Skeletal muscle tissue (tissue), 4 donors: ENCODE data around the gene POLR2J2. TPM values are rescaled to one million over a fixed set of nuclear protein-coding genes. Genes with fewer than 3 reads are reported as not detected.
A peak's percentile ranks its signal among the peaks of the same experiment; 100 is the strongest.
"Not testable (repeated sequence)": the region's sequence is repeated elsewhere in the genome, so short reads cannot be mapped to it uniquely, and the experiment has no call there.

ENCODE experiments used
- H3K27ac ChIP-seq: one replicate; pipeline ENCODE4 v1.7.0; 2013; ENCODE audit warnings: mild to moderate bottlenecking, low read depth, low read length, inconsistent platforms
- H3K27me3 ChIP-seq, 3 donors: one replicate each; pipeline ENCODE4 v1.7.0; 2013; ENCODE audit warnings: low read length in 3 of 3; ENCODE audit not compliant: control insufficient read depth in 3 of 3, insufficient read depth in 3 of 3
- H3K36me3 ChIP-seq, 3 donors: one replicate each; pipeline ENCODE4 v1.7.0; 2013; ENCODE audit warnings: low read length in 3 of 3; ENCODE audit not compliant: control insufficient read depth in 3 of 3, insufficient read depth in 3 of 3
- H3K4me1 ChIP-seq, 3 donors: one replicate each; pipeline ENCODE4 v1.7.0; 2013; ENCODE audit warnings: low read length in 3 of 3, mild to moderate bottlenecking in 3 of 3; ENCODE audit not compliant: control insufficient read depth in 3 of 3, insufficient read depth in 3 of 3
- H3K4me3 ChIP-seq, 3 donors: one replicate each; pipeline ENCODE4 v1.7.0; 2013; ENCODE audit warnings: low read length in 3 of 3
- H3K9ac ChIP-seq, 3 donors: one replicate each; pipeline ENCODE4 v1.7.0; 2013; ENCODE audit warnings: low read length in 3 of 3, mild to moderate bottlenecking in 3 of 3, moderate library complexity in 2 of 3, low read depth in 1 of 3
- H3K9me3 ChIP-seq, 3 donors: one replicate each; pipeline ENCODE4 v1.7.0; 2013; ENCODE audit warnings: low read length in 3 of 3; ENCODE audit not compliant: control insufficient read depth in 3 of 3
- total RNA-seq: library from RNA; depleted of rRNA; stranded (reverse); fragments of >200 nt; gene quantifications from one replicate; pipeline ENCODE4 v1.2.3, GENCODE V29; 2014
- donor health status: Osteomylitis.

Gene POLR2J2
- total RNA-seq = 2.1 TPM

DNA sequence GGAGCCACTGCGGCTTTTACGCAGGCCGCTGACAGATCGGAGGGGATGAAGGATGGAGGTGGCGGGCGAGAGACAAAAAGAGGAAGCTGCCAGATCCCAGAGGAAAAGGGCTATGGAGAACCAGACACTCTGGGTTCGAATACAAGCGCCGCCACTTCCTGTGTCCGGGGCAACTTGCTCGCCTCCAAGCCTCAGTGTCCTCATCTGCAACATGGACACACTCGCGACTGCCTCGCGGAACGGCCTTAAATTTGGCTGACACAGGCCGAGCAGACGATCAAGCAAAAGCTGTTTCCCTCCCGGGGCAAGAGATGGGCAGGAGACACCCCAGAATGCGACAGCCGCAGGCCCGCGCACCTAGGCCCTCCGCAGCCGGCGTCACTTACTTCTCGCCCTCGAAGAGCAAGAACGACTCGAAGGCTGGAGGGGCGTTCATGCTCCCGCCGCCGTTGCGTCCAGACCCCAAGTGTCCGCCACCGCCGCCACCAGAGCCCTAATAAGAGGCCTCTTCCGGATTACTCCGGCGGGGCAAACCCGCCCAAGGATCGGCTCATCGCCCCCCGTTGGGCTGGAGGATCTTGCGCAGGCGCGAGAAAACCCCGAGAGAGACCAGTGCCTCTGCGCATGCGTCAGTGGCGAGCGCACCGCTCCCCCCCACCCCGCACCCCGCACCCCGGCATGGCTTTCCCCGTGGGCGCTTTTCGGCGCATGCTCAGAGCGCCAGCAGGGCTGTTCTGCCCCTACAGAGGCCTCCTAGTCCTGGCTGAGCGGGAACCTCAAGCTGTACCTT, at the start of gene POLR2J2:
POLR2J2 (minus strand) TSS at position 498 of the 790 bp plus-strand sequence; CDS start at position 436, 62 bp downstream.
- H3K27ac ChIP-seq, H3K4me1 ChIP-seq, H3K36me3 ChIP-seq, H3K9me3 ChIP-seq, H3K27me3 ChIP-seq: not testable (repeated sequence)
- H3K4me3 ChIP-seq = peak within 1 kb of the TSS in 2 of 3 donors; percentile 32 to 43
- H3K9ac ChIP-seq = peak within 1 kb of the TSS in 1 of 3 donors; percentile 33

DNA sequence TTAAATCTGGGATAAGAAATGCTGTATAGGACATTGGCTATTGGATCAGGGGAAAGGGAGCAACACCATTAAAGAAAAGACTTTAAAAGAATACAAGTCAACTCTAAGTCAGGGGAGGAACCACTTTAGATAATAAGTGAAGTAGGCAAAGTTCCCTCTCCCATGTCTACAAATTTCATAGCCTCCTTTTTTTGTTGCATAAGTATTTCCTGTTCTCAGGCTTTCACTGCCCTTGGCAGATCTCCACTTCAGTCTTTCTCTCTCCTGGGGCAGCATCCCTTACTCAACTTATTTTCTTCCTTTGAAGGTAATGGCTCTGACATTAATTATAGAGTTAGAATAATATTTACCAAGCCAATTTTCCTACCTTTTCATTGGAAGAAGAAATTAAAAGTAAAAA, 47.0 kb upstream of the POLR2J2 start:
- not testable (repeated sequence) for H3K4me1 ChIP-seq, H3K36me3 ChIP-seq, H3K27me3 ChIP-seq, H3K4me3 ChIP-seq, H3K9ac ChIP-seq, H3K27ac ChIP-seq, H3K9me3 ChIP-seq

GRCh38 chr7:102715718-102716117, 44.3 kb upstream of the POLR2J2 start:
- H3K36me3 ChIP-seq, H3K9ac ChIP-seq, H3K9me3 ChIP-seq, H3K27me3 ChIP-seq, H3K4me3 ChIP-seq, H3K27ac ChIP-seq, H3K4me1 ChIP-seq: not testable (repeated sequence)

GRCh38 chr7:102714774-102715522, 43.5 kb upstream of the POLR2J2 start:
- H3K4me1 ChIP-seq, H3K27me3 ChIP-seq, H3K27ac ChIP-seq, H3K4me3 ChIP-seq, H3K9me3 ChIP-seq, H3K9ac ChIP-seq, H3K36me3 ChIP-seq: not testable (repeated sequence)

DNA sequence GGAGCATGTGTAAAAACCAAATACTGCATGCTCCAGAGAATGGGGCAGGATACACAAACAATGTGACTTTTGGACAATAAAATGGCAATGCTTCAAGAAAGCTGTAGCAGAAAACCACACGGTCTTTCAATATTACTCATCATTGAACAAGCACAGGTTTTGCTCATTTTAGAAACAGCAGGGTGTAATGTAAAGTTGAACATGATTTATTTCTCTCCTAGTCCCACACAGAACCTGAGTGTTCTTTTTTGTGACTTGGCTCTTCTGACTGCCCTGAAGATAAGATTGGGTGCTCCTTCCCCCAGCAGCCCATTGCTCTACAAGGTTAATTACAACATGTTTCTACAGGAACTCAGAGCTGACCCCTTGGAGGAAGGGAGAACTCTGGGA, 42.2 kb upstream of the POLR2J2 start:
- H3K36me3 ChIP-seq, H3K9ac ChIP-seq, H3K27me3 ChIP-seq, H3K27ac ChIP-seq, H3K4me1 ChIP-seq, H3K9me3 ChIP-seq, H3K4me3 ChIP-seq: not testable (repeated sequence)

DNA sequence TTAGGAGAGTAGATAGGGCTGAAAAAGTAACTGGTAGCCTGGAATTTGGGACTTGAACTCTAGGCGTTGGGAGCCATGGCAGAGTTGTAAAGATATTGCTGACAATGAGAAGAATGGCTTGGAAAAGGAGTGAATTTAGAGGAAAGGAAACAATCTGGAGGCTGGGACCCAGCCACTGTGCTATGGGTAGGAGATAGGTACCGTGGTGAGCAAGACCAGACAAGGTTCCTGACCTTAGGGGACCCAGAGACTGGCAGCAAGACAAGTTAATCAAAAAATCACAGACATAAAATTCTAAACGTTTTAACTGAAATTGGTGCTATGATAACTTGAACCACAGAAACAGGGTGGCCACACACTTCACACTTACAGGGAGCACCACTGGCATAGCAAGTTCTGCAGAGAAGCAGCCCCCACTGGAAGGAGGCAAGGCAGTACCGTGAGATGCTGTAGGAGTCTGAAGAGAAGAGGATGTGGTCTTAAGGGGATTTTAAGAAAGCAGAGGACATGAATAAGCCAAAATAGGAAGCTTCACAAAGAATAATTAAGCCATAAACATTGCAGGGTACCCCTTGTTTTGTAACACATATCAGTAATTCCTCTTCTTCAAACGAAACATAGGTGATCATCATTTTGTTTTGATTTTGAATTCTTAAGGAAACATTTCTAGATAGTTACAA, 41.7 kb upstream of the POLR2J2 start:
- not testable (repeated sequence) for H3K4me1 ChIP-seq, H3K9me3 ChIP-seq, H3K36me3 ChIP-seq, H3K4me3 ChIP-seq, H3K27me3 ChIP-seq, H3K9ac ChIP-seq, H3K27ac ChIP-seq

GRCh38 chr7:102698962-102699750, 27.7 kb upstream of the POLR2J2 start:
- H3K4me3 ChIP-seq, H3K27ac ChIP-seq, H3K4me1 ChIP-seq, H3K9me3 ChIP-seq, H3K27me3 ChIP-seq, H3K9ac ChIP-seq, H3K36me3 ChIP-seq: not testable (repeated sequence)

DNA sequence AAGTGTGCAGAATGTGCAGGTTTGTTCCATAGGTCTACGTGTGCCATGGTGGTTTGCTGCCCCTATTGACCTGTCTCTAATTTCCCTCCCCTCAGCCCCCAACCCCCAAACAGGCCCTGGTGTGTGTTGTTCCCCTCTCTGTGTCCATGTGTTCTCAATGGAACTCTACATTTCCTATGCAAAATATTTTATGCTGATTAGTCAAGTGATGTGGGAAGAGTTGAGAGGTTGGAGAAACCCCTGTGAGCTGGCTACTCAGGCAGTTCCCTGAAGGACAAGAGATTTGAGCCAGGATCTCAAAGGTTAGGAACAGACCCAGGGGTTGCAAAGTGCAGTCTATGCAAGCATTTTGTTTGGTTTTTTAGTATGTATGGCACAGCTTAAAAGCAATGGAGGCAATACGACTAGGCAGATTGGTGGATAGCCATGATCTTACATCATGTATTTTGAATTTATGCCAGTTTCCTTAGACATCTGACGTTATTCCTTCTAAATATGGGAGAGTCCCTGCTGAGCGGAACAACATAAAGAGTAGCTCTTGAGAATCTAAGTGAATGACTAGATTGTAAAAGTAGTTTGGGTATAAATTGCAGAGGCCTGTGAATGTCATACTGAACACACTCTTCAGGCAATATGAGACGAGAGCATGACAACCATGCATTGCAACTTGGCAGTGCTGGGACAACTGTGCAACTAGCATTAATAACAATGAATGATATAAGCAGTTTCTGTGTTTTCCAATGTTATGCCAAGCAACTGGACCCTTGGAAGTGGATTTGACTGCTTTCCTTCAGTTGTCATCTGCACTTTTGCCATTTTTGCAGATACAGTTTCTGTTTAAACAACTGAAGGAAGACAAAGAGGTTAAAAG, 26.4 kb upstream of the POLR2J2 start:
- H3K4me1 ChIP-seq, H3K9ac ChIP-seq, H3K36me3 ChIP-seq, H3K9me3 ChIP-seq, H3K27ac ChIP-seq, H3K4me3 ChIP-seq, H3K27me3 ChIP-seq: not testable (repeated sequence)

- not testable (repeated sequence) for H3K4me1 ChIP-seq, H3K36me3 ChIP-seq, H3K27ac ChIP-seq, H3K9me3 ChIP-seq, H3K27me3 ChIP-seq, H3K9ac ChIP-seq, H3K4me3 ChIP-seq
Measured at GRCh38 chr7:102696009-102696408, 24.5 kb upstream of the POLR2J2 start.
